GM18511 (cell line): ENCODE results near the gene LRRC38.
"Not testable (repeated sequence)": the region's sequence is repeated elsewhere in the genome, so short reads cannot be mapped to it uniquely, and the experiment has no call there.

Source experiments
- ATAC-seq: cut with Tn5 transposase; IDR thresholded peaks from one replicate; pipeline ENCODE4 v1.9.1; 2021; ENCODE audit warnings: mild to moderate bottlenecking, moderate library complexity; ENCODE audit not compliant: unreplicated experiment

Gene LRRC38

DNA sequence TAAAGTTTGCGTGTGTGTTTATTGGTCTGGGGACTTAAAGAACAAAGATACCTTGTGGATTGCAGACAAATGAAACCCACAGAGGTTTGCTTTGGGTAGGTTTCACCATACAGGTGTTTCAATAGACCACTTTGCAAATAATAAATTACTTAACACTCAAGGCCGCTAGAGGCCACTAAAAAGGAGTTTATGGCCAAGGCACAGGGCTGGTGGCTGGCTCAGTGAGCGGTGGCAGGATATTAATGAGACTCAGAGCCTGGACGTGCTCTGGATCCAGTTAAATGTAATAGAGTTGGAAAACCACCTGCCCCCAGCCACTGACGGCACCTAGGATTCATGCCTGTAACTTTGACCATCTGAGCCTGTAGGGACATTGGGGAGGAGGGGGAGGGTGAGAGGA is 44.5 kb downstream of the LRRC38 start:
- no peak for ATAC-seq

DNA sequence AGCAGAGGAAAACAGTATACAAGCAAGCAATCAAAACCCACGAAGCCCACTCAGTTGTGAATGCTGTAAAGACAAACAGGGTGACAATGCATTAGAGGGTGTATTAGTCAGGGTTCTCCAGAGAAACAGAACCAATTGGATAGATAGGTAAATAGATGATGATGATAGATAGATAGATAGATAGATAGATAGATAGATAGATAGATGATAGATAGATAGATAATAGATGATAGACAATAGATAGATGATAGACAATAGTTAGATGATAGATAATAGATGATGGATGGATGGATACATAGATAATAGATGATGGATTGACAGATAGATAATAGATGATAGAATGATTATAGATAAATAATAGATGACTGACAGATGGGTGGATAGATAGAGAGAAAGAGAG is 48.3 kb downstream of the LRRC38 start:
- no peak for ATAC-seq

DNA sequence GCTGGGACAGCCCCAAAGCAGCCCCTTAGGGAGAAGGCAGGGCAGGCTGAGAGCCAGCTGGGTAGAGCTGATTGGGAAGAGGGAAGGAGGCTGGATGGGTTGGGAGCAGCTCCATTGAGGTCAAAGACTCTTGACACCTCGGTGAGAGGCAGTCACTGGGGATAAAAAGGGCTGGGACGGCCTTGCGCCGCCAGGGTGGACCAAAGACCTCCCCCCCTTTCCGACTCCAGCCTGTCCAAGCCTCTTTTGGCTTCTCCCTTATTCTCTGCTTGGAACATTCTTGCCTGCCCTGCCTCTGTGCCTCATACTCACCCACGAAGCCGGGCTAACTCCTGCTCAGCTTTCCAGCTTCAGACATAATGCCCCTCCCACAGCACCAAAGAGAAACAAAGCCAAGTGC is 51.1 kb downstream of the LRRC38 start:
- no peak for ATAC-seq

DNA sequence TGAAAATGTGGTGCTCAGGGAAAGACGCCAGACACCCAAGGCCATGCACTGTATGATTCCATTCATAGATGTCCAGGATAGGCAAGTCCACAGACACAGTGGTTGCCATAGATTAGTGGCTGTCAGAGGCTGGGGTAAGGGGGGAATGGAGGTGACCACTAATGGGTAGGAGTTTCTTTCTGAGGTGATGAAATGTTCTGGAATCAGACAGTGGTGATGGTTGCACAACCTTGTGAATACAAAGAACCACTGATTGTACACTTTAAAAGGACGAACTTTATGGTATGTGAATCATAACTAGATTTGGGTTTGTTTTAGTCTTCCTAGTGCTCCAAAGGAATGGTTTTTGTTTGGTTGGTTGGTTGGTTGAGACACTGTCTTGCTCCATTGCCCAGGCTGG is 51.8 kb downstream of the LRRC38 start:
- ATAC-seq, result no peak

DNA sequence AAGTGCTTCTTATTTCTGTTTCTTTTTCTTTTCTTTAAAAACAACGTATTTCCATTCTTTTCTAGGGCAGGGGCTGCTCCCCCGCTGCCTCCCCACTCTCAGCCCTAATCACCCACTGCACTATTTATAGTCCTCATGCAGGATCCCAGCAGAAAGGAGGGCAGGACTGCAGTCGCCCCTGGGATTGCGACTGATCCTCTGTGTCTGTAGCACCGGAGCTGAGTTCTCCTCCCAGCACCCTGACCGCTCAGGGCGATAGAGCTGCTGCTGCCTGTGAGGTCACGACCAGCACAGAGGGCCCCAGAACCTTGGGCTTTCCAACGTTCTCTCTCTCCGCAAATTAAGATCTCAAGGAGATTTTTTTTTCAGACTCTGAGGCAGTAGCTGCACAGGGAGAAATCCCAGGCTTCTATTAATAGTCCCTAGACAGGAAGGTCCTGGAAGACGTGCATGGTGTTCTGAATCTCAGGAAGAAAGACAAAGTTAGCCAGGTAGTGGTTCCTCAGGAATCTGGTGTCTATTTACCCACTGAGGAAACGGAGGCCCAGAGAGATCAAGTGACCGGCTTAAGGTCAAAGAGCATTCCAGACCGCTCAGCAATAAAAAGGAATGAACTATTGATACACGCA is 56.8 kb downstream of the LRRC38 start:
- ATAC-seq, result no peak

DNA sequence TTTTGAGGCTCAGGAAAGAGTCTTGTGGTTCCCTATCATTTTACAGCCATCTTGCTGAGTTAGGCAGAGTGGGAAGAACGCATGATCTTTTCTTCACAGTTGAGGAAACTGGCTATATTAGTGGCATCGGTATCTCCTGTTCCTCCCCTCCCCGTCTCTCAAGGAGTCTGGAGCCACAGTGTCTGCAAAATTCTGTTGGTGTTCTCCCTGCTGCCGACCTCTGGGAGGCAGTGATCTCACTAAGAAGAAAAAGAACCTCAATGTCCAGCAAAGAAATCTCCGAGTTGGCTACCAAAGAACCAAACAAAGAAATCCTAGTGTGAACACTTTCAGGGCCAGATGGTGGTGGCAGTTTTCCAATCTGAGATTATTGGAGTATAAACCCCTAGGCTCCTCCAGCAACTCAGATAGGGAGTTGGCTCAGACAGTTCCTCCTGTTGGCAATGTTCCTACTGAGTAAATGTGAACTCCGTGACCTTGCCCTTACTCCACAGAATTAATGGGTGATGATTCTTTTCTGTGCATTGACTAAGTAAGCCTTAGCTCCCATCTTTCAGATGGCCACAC is 62.3 kb downstream of the LRRC38 start:
- no peak for ATAC-seq

DNA sequence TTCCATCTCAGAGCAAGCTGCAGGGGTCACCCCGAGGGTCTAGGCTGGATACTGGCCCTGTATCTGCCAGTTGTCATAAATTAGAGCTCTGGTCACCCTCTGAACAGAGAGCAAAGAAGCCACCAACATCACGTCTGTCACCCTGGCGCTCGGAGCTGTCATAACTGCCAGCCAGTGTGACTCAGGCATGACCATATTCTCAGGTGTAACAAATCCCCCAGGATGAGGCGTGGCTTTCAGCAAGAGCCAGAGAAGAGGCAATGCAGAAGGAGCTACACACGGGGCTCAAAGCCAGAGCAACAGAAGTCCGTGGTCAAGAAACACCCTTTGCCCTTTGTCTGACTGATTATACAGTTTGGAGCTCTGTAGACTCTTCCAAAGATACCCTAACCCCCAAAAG is 63.6 kb downstream of the LRRC38 start:
- no peak for ATAC-seq

DNA sequence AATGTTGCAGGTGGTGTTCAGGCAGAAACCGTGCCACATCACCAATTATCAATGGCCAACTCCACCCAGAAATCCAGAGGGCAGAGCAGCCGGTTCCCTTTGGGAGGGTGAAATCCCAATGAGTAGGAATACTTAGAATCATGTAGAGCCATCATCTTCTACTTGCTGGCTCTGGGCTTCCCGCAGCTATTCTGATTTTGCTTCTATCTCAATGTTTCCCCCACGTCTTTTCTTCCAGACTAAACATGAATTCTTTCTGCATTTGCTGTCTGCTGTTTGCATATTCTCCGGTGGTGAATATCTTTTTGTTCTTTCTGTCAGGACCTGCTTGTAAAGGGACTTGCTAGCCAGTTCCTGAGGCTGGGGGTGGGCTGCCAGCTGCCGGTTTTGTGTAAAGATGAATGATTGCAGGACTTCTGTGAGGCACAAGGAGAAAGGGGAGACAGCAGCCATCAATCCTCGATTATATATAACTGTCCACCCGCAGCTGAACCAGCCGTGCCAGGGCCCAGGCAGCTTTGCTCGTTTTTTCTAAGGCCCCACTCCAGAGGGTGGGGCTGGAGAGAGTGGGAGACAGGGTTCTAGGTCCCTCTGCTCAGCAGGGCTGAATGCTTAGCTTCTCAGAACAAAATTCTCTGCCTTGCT is 70.3 kb downstream of the LRRC38 start:
- ATAC-seq, result no peak

DNA sequence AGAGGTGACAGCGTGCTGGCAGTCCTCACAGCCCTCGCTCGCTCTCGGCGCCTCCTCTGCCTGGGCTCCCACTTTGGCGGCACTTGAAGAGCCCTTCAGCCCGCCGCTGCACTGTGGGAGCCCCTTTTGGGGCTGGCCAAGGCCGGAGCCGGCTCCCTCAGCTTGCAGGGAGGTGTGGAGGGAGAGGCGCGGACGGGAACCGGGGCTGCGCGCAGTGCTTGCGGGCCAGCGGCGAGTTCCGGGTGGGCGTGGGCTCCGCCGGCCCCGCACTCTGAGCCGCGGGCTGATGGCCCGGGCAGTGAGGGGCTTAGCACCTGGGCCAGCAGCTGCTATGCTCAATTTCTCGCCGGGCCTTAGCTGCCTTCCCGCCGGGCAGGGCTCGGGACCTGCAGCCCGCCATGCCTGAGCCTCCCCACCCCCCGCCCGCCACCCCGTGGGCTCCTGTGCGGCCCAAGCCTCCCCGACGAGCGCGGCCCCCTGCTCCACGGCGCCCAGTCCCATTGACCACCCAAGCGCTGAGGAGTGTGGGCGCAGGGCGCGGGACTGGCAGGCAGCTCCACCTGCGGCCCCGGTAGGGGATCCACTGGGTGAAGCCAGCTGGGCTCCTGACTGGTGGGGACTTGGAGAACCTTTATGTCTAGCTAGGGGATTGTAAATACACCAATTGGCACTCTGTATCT is 74.6 kb downstream of the LRRC38 start:
- ATAC-seq, result not testable (repeated sequence)

DNA sequence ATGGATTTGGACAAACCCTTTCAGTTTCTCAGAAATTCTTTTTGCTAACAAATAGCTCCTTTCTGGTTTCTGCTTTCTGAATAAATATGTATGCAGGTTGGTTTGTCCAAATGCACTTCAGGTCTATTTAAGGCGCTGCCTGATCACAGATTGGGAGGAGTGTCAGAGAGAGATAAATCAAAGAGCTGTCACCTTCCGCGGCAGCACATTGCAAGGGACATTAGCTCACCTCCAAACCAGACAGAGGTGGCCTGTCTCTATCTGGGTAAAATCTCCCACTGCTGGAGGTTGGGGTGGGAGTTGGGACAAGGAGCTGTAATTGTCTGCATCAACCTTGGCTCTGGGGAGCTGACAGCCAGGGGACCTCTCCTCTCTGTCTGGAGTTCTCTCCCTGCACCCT is 78.3 kb downstream of the LRRC38 start:
- ATAC-seq, result no peak

DNA sequence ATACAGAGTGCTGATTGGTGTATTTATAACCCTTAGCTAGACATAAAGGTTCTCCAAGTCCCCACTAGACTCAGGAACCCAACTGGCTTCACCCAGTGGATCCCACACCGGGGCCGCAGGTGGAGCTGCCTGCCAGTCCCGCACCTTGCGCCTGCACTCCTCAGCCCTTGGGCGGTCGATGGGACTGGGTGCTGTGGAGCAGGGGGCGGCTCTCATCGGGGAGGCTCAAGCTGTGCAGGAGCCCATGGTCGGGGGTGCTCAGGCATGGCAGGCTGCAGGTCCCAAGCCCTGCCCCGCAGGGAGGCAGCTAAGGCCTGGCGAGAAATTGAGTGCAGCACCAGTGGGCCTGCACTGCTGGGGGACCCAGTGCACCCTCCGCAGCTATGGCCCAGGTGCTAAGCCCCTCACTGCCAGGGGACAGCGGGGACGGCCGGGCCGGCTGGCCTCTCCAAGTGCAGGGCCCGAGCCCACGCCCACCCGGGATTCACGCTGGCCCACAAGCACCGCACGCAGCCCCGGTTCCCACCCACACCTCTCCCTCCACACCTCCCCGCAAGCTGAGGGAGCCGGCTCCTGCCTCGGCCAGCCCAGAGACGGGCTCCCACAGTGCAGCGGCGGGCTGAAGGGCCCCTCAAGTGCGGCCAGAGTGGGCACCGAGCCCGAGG is 80.0 kb downstream of the LRRC38 start:
- ATAC-seq, result not testable (repeated sequence)

DNA sequence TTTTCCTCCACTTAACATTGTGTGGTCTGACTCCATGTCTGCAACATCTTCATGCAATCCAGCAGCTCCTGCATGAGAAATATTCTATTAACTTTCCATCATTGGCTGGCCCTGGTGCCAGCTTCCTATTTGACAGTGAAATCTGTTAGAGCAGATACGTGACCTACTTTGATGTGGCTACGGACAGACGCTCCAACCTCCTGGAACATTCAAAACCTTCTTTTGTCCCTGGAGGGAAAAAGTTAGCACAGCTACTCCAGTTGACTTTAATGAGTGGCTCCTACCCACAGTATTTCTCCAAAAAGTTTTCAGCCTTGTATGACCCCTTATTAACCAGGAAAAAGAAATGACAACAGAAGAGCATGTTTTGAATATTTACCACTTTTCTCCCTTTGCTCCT is 81.6 kb downstream of the LRRC38 start:
- ATAC-seq, result no peak

DNA sequence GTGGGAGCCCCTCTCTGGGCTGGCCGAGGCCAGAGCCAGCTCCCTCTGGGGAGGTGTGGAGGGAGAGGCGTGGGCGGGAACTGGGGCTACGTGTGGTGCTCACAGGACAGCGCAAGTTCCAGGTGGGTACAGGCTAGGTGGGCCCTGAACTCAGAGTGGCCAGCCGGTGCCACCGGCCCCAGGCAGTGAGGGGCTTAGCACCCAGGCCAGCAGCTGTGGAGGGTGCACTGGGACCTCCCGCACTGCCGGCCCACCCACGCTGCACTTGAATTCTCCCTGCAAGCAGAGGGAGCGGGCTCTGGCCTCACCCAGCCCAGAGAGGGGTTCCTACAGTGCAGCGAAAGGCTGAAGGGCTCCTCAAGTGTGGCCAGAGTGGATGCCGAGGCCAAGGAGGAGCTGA is 83.3 kb downstream of the LRRC38 start:
- ATAC-seq, result no peak
